ENCODE results near the gene CKAP2.

The CKAP2 gene

DNA sequence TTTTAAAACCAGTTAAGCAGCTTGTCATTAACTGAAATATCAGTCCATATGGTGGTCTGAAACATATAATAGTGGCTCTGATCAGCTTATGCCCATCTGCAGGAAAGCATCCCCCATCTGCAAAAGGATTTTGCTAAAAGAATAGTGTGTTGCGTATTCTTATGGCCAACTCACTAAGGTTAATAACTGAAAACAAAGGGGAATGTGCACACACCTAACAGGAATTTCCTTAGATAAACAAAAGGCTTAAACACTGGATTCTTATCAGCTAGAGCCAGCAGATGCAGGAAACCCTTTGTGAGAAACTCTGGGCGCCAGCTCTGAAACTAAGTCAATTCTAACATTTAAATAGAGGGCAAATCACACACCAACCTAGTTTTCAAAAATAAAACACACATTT lies 27.0 kb upstream of the CKAP2 start:
- peaks cover 5% of the 10 kb centered on the region for H3K36me3 ChIP-seq (ENCODE audit: control insufficient read depth, insufficient read depth, low read length)
- no peak overlapping the region for H3K9ac ChIP-seq (ENCODE audit: low read depth, low read length)
- no peak overlapping the region for H3K4me3 ChIP-seq (ENCODE audit: low read depth, low read length)
- no peaks in the 10 kb centered on the region for H3K9me3 ChIP-seq (ENCODE audit: control insufficient read depth, insufficient read depth, low read length)
- no peaks in the 10 kb centered on the region for H3K27me3 ChIP-seq (ENCODE audit: control insufficient read depth, insufficient read depth, low read length)
- no peaks in the 10 kb centered on the region for H3K4me1 ChIP-seq (ENCODE audit: control insufficient read depth, insufficient read depth, low read length)

DNA sequence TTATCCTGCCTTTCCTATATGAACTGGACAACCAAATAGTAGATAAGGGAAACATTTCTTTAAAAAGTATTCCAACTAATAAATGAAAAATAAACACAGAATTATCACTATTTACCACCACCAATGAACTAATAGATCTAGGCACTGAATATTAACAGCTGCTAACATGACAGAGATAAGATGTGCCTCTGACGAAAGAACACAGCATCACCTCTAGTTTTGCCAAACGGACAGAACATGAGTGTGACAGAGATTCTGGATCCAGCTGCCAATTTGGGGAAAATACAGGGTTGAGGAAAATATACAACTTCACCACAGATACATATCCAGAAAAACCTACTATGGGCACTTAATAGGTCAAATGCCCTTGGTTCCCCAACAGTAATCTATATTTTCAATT lies 22.8 kb upstream of the CKAP2 start:
- Histone ChIP-seq H3K9me3 (ENCODE audit: control insufficient read depth, insufficient read depth, low read length) (no peaks in the 10 kb centered on the region), H3K4me1 (ENCODE audit: control insufficient read depth, insufficient read depth, low read length) (no peaks in the 10 kb centered on the region), H3K4me3 (ENCODE audit: low read depth, low read length) (no peak overlapping the region), H3K9ac (ENCODE audit: low read depth, low read length) (no peak overlapping the region), H3K36me3 (ENCODE audit: control insufficient read depth, insufficient read depth, low read length) (no peaks in the 10 kb centered on the region), H3K27me3 (ENCODE audit: control insufficient read depth, insufficient read depth, low read length) (no peaks in the 10 kb centered on the region)

DNA sequence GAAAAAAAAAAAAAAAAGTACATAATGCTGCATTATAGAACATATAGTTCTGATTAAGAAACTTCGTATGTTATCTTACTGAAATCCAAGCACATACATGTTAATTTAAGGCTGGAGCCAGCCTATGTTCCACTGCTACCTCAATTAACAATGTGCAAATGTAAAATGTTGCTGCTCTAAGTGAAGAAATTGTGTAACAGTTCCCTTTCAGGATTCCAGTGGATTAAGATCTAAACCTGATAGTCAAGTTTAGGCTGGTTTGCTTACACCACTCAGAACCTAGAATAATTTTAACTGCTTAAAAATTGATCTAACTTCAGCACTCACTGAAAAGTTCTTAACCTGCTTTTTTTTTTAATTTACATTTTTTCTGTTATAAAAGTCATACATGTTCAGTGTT lies 9.0 kb upstream of the CKAP2 start:
- H3K4me3 ChIP-seq (ENCODE audit: low read depth, low read length) = no peak overlapping the region
- no peaks in the 10 kb centered on the region for H3K9me3 ChIP-seq (ENCODE audit: control insufficient read depth, insufficient read depth, low read length)
- H3K36me3 ChIP-seq (ENCODE audit: control insufficient read depth, insufficient read depth, low read length) = no peaks in the 10 kb centered on the region
- no peaks in the 10 kb centered on the region for H3K27me3 ChIP-seq (ENCODE audit: control insufficient read depth, insufficient read depth, low read length)
- no peaks in the 10 kb centered on the region for H3K4me1 ChIP-seq (ENCODE audit: control insufficient read depth, insufficient read depth, low read length)
- H3K9ac ChIP-seq (ENCODE audit: low read depth, low read length) = no peak overlapping the region

DNA sequence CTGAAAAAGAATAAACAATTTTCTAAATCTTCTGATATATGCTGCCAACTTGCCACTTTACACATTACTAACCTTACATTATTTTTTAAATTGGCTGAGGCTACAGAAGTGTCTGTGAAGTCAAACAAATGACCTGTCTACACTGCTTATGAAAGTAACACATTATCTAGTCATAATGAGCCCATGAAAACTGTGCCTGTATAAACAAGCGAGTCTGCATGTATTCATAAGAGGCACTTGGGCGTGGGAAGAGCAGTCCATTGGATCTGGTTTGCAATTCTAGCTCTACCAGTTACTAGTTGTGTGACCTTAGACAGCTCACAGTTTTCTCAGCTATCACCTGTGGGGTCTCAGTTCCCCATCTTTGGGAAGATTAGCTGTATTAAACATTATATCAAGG lies 7.9 kb upstream of the CKAP2 start:
- Histone ChIP-seq H3K9ac (ENCODE audit: low read depth, low read length) (no peak overlapping the region), H3K4me1 (ENCODE audit: control insufficient read depth, insufficient read depth, low read length) (no peaks in the 10 kb centered on the region), H3K4me3 (ENCODE audit: low read depth, low read length) (no peak overlapping the region), H3K36me3 (ENCODE audit: control insufficient read depth, insufficient read depth, low read length) (no peaks in the 10 kb centered on the region), H3K9me3 (ENCODE audit: control insufficient read depth, insufficient read depth, low read length) (no peaks in the 10 kb centered on the region), H3K27me3 (ENCODE audit: control insufficient read depth, insufficient read depth, low read length) (no peaks in the 10 kb centered on the region)

DNA sequence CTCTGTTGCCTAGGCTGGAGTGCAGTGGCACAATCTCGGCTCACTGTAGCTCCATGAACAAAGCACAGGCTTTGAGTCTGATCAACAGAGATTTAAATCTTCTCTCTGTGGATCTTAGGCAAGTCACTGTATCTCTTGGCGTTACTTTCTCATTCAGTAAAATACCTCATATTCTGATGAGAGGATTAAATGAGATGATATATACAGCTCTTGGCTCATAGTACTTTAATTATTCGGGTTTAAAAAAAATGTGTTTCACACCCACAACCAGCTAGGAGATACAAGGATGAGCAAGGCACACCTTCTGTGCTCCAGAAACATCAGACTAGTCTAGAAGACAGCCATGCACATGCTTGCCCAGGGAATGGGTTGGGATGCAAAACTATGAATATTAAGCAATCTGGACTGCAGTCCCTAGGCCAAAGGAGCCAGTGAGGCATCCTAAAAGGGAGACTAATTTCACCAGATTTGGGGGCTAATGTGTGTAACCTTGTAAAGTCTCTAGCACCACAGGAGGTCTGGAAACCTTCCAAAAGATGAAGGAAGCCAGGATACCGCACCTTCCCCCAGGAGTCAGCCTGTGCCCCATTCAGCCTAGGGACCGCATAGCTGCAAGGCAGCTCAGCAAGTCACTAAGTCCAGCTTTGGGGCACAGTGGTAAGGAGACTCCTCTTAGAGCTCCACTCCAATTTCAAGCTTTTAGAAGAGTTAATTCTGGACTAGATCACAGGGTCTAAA lies 7.3 kb upstream of the CKAP2 start:
- H3K4me3 ChIP-seq (ENCODE audit: low read depth, low read length) = no peak overlapping the region
- H3K27me3 ChIP-seq (ENCODE audit: control insufficient read depth, insufficient read depth, low read length) = no peaks in the 10 kb centered on the region
- no peak overlapping the region for H3K9ac ChIP-seq (ENCODE audit: low read depth, low read length)
- no peaks in the 10 kb centered on the region for H3K4me1 ChIP-seq (ENCODE audit: control insufficient read depth, insufficient read depth, low read length)
- no peaks in the 10 kb centered on the region for H3K36me3 ChIP-seq (ENCODE audit: control insufficient read depth, insufficient read depth, low read length)
- H3K9me3 ChIP-seq (ENCODE audit: control insufficient read depth, insufficient read depth, low read length) = no peaks in the 10 kb centered on the region

DNA sequence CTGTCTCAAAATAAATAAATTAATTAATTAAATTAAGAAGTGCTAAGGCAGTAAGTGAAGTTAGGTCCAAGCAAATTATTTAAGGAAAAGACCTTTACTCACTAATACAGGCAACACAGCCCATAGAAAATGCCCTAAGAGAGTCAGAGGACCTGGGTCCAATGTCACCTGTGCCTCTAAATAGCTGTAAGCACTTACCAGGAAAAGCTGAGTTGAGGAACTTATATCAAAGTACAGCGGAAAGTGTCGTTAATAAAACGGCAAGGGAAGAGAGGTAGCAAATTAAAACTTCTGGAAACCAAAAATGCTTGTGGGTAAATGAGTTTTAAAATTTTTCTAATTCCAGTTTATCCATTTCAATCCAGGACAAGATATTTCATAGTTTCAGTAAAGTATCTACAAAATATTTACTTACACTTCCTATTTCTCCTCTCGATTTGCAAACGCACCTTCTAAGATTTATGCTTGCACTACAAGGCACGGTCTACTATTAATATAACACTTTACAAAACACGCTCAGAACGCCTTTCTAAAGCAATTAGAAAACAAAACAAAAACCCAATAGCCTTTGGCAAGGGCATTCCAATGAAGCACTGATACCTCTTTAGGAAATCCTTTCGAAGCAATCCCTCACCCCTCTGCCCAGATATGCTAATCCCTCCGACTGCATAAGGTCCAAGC lies 5.8 kb upstream of the CKAP2 start:
- Histone ChIP-seq H3K4me1 (ENCODE audit: control insufficient read depth, insufficient read depth, low read length) (no peaks in the 10 kb centered on the region), H3K4me3 (ENCODE audit: low read depth, low read length) (peak overlapping the region; percentile 86), H3K27me3 (ENCODE audit: control insufficient read depth, insufficient read depth, low read length) (no peaks in the 10 kb centered on the region), H3K9ac (ENCODE audit: low read depth, low read length) (peak overlapping the region; percentile 86), H3K36me3 (ENCODE audit: control insufficient read depth, insufficient read depth, low read length) (no peaks in the 10 kb centered on the region), H3K9me3 (ENCODE audit: control insufficient read depth, insufficient read depth, low read length) (no peaks in the 10 kb centered on the region)

DNA sequence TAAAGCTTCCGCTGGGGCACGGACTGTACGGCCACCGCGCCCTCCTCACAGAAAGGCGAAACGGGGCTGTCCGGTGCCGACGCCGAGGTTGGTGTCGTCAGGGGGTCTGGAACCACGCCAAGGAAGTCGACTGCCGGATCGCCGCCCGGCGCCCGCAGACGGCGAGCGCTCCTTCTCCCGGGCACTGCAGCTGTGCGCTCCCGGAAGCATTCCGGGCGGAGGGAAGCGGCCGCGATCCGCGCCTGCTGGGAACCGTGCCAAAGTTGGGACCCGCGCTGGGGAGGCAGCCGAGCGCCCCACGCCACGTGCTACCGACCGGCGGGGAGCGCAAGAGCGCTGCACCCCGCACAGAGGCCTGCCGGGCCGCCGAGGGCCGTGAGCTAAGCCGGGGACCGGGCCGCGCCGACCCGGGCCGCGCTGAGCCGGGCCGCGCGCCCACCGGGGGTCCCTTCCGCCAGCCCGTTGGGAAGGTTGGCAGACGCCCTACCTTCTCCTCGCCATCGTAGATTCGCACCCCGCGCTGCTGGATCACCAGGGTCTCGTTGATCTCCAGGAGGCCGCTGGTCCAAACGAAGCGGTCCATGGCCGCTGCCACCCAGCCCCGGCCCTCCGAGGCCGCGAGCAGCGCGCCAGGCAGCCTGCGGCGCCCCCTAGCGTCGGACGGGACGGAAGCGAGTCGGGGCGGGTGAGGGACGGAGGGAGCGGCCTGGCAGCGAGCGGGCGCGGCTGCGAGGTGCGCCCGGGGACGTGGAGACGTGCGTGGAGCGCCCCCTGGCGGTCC lies 5.1 kb upstream of the CKAP2 start, which contains the start of gene VPS36:
VPS36 (minus strand) TSS at position 623 of the 781 bp plus-strand sequence; CDS start at position 583, 40 bp downstream.
- no peaks in the 10 kb centered on the region for H3K36me3 ChIP-seq (ENCODE audit: control insufficient read depth, insufficient read depth, low read length)
- no peaks in the 10 kb centered on the region for H3K27me3 ChIP-seq (ENCODE audit: control insufficient read depth, insufficient read depth, low read length)
- peak within 1 kb of the TSS; percentile 86 for H3K4me3 ChIP-seq (ENCODE audit: low read depth, low read length)
- no peaks in the 10 kb centered on the region for H3K9me3 ChIP-seq (ENCODE audit: control insufficient read depth, insufficient read depth, low read length)
- H3K4me1 ChIP-seq (ENCODE audit: control insufficient read depth, insufficient read depth, low read length) = no peaks in the 10 kb centered on the region
- peak within 1 kb of the TSS; percentile 86 for H3K9ac ChIP-seq (ENCODE audit: low read depth, low read length)

DNA sequence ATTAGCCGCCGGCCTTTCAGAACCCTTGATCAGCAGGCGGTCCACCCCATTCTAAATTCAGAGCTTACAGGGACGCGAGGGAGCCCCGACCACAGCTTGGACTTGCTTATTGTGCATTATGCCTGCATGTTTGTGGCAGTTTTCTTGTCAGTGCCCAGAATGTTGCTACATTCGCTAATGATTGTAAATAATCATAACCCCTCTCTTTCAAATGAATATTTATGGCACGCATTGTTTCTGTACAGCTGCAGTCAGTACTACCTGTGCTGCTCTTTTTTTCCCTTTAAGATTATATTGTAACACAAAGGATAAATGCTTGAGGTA lies 4.5 kb upstream of the CKAP2 start:
- H3K9ac ChIP-seq (ENCODE audit: low read depth, low read length) = no peak overlapping the region
- no peaks in the 10 kb centered on the region for H3K36me3 ChIP-seq (ENCODE audit: control insufficient read depth, insufficient read depth, low read length)
- H3K4me1 ChIP-seq (ENCODE audit: control insufficient read depth, insufficient read depth, low read length) = no peaks in the 10 kb centered on the region
- no peaks in the 10 kb centered on the region for H3K27me3 ChIP-seq (ENCODE audit: control insufficient read depth, insufficient read depth, low read length)
- no peaks in the 10 kb centered on the region for H3K9me3 ChIP-seq (ENCODE audit: control insufficient read depth, insufficient read depth, low read length)
- H3K4me3 ChIP-seq (ENCODE audit: low read depth, low read length) = peak overlapping the region; percentile 20

DNA sequence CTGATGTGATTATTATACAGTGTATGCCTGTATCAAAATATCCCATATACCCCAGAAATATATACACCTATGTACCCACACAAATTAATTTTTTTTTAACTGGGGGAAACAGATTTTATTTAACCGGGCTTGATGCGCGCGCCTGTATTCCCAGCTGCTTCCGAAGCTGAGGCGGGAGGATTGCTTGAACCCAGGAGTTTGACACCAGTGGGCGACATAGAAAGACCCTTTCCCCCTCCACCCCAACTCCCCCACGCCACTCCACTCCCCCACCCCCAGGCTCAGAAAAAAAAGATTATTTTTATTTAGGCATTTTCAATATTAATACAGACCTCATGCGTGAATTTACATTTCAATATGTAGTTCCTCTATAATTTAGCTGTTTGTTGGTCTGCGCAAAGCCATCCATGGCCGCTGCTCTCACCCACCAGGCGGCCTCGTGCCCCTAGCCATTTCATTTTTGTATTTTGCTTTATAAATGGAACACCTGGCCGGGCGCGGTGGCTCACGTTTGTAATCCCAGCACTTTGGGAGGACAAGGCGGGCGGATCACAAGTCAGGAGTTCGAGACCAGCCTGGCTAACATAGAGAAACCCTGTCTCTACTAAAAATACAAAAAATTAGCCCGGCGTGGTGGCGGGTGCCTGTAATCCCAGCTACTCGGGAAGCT lies 4.0 kb upstream of the CKAP2 start:
- H3K9ac ChIP-seq (ENCODE audit: low read depth, low read length) = no peak overlapping the region
- H3K36me3 ChIP-seq (ENCODE audit: control insufficient read depth, insufficient read depth, low read length) = no peaks in the 10 kb centered on the region
- no peaks in the 10 kb centered on the region for H3K9me3 ChIP-seq (ENCODE audit: control insufficient read depth, insufficient read depth, low read length)
- H3K27me3 ChIP-seq (ENCODE audit: control insufficient read depth, insufficient read depth, low read length) = no peaks in the 10 kb centered on the region
- no peak overlapping the region for H3K4me3 ChIP-seq (ENCODE audit: low read depth, low read length)
- no peaks in the 10 kb centered on the region for H3K4me1 ChIP-seq (ENCODE audit: control insufficient read depth, insufficient read depth, low read length)

DNA sequence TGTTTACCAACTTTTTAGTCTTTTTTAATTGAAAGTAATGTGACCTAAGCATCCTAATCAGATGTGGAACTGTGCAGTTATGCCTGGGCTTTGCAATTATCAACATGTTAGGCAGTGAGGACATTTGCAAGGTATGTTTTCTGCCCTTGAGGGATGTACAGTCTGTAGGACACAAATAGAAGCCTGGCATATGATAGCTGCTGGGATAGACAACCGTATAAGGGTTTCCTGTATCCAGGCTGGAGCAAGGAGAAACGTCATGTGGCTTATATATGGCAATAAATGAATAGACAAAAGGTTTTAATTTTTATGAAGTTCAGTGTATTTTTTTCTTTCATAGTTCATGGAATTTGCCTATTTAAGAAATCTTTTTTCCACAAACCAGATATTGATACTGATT lies 2.8 kb upstream of the CKAP2 start:
- H3K9me3 ChIP-seq (ENCODE audit: control insufficient read depth, insufficient read depth, low read length) = no peaks in the 10 kb centered on the region
- no peaks in the 10 kb centered on the region for H3K4me1 ChIP-seq (ENCODE audit: control insufficient read depth, insufficient read depth, low read length)
- H3K9ac ChIP-seq (ENCODE audit: low read depth, low read length) = no peak overlapping the region
- H3K4me3 ChIP-seq (ENCODE audit: low read depth, low read length) = no peak overlapping the region
- peaks cover 4% of the 10 kb centered on the region for H3K36me3 ChIP-seq (ENCODE audit: control insufficient read depth, insufficient read depth, low read length)
- H3K27me3 ChIP-seq (ENCODE audit: control insufficient read depth, insufficient read depth, low read length) = no peaks in the 10 kb centered on the region

DNA sequence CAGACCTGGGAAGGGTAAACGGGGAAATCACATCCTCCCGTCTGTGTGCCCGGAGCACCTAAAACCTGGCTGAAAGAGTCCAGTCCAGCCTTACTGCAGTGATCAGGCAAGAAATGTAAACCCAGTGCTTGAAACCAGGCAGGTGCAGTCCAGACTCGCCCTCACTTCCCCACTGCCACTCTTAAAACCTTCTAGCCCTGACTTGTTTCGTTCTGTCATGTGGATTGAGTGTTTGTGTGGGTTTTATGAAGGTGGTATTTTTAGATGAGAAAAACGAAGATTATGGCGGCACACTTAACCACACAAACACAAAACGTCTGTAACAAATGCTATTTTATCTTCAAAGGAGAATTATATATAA lies 839 bp upstream of the CKAP2 start:
- H3K27me3 ChIP-seq (ENCODE audit: control insufficient read depth, insufficient read depth, low read length) = no peaks in the 10 kb centered on the region
- H3K4me3 ChIP-seq (ENCODE audit: low read depth, low read length) = peak overlapping the region; percentile 84
- no peaks in the 10 kb centered on the region for H3K4me1 ChIP-seq (ENCODE audit: control insufficient read depth, insufficient read depth, low read length)
- peaks cover 4% of the 10 kb centered on the region for H3K36me3 ChIP-seq (ENCODE audit: control insufficient read depth, insufficient read depth, low read length)
- H3K9ac ChIP-seq (ENCODE audit: low read depth, low read length) = no peak overlapping the region
- no peaks in the 10 kb centered on the region for H3K9me3 ChIP-seq (ENCODE audit: control insufficient read depth, insufficient read depth, low read length)
